Measurements from ENCODE around the gene CST9L.

Gene CST9L

GRCh38 chr20:23528867-23529431 lies 39.3 kb downstream of the CST9L start:
- H3K9me3 ChIP-seq (replicated peaks in 1 of 11), result peaks cover 18 to 29% (median 25%) of the 10 kb centered on the region in 11 experiments
- no peak for TF ChIP-seq Cebpa-rat (IDR thresholded peaks at IDR 0.05)
- H3K9ac ChIP-seq, result no peak overlapping the region
- no peaks in the 10 kb centered on the region for H3K27me3 ChIP-seq
- no peak overlapping the region for H3K4me2 ChIP-seq
- H3K4me3 ChIP-seq, result no peak overlapping the region; a peak in 1 of 20 replicates
- H3K27ac ChIP-seq, result no peak overlapping the region
- H3K4me1 ChIP-seq, result peaks cover 8 to 18% (median 13%) of the 10 kb centered on the region in 10 experiments
- no peaks in the 10 kb centered on the region for H4K20me1 ChIP-seq
- H3K36me3 ChIP-seq, result no peaks in the 10 kb centered on the region

- Histone ChIP-seq H3K4me2 (no peak overlapping the region), H3K36me3 (no peaks in the 10 kb centered on the region), H3K4me3 (no peak overlapping the region), H3K27me3 (no peaks in the 10 kb centered on the region), H3K9ac (no peak overlapping the region), H3K9me3 (replicated peaks in 1 of 11) (peaks cover 18 to 29% (median 25%) of the 10 kb centered on the region in 11 experiments), H3K4me1 (peaks cover 8 to 15% (median 13%) of the 10 kb centered on the region in 10 experiments), H4K20me1 (no peaks in the 10 kb centered on the region), H3K27ac (no peak overlapping the region)
- TF ChIP-seq Cebpa-rat (IDR thresholded peaks at IDR 0.05), result no peak
Measured at GRCh38 chr20:23526850-23527249, 41.4 kb downstream of the CST9L start.

GRCh38 chr20:23524146-23524545 lies 44.1 kb downstream of the CST9L start:
- Histone ChIP-seq H3K4me3 (no peak overlapping the region), H3K9me3 (replicated peaks in 1 of 11) (peaks cover 10 to 20% (median 18%) of the 10 kb centered on the region in 11 experiments), H3K27me3 (no peaks in the 10 kb centered on the region), H3K4me2 (no peak overlapping the region), H3K4me1 (peaks cover 0 to 13% (median 6%) of the 10 kb centered on the region in 10 experiments; a peak in 13 of 20 replicates), H3K9ac (no peak overlapping the region), H3K27ac (no peak overlapping the region), H3K36me3 (no peaks in the 10 kb centered on the region), H4K20me1 (no peaks in the 10 kb centered on the region)
- TF ChIP-seq Cebpa-rat (IDR thresholded peaks at IDR 0.05), result no peak

GRCh38 chr20:23520185-23520584 lies 48.1 kb downstream of the CST9L start:
- Histone ChIP-seq H3K9ac (no peak overlapping the region), H3K4me1 (peaks cover 0 to 13% (median 6%) of the 10 kb centered on the region in 10 experiments; a peak in 13 of 20 replicates), H3K9me3 (replicated peaks in 1 of 11) (no peaks in the 10 kb centered on the region; a peak in 1 of 22 replicates), H4K20me1 (no peaks in the 10 kb centered on the region), H3K4me3 (no peak overlapping the region), H3K4me2 (peak overlapping the region in 10 of 11 experiments; percentile 5 to 62 (median 22); a peak in 14 of 22 replicates), H3K27ac (no peak overlapping the region), H3K36me3 (no peaks in the 10 kb centered on the region), H3K27me3 (no peaks in the 10 kb centered on the region)
- TF ChIP-seq Cebpa-rat (IDR thresholded peaks at IDR 0.05), result no peak

- Histone ChIP-seq H3K27ac (no peak overlapping the region), H3K4me1 (peaks cover 0 to 13% (median 6%) of the 10 kb centered on the region in 10 experiments; a peak in 13 of 20 replicates), H3K4me2 (peak overlapping the region in 1 of 11 experiments; percentile 62; a peak in 3 of 22 replicates), H3K9ac (no peak overlapping the region), H3K36me3 (no peaks in the 10 kb centered on the region), H4K20me1 (no peaks in the 10 kb centered on the region), H3K4me3 (no peak overlapping the region), H3K27me3 (no peaks in the 10 kb centered on the region), H3K9me3 (replicated peaks in 1 of 11) (no peaks in the 10 kb centered on the region; a peak in 1 of 22 replicates)
- no peak for TF ChIP-seq Cebpa-rat (IDR thresholded peaks at IDR 0.05)
Measured at GRCh38 chr20:23519556-23519955, 48.7 kb downstream of the CST9L start.

GRCh38 chr20:23517719-23518118 lies 50.6 kb downstream of the CST9L start:
- Histone ChIP-seq H3K4me1 (peaks cover 1 to 18% (median 10%) of the 10 kb centered on the region in 10 experiments; a peak in 15 of 20 replicates), H3K4me2 (no peak overlapping the region), H3K9ac (no peak overlapping the region), H3K36me3 (no peaks in the 10 kb centered on the region), H3K27ac (no peak overlapping the region), H3K9me3 (replicated peaks in 1 of 11) (no peaks in the 10 kb centered on the region; a peak in 1 of 22 replicates), H3K4me3 (no peak overlapping the region), H4K20me1 (no peaks in the 10 kb centered on the region), H3K27me3 (no peaks in the 10 kb centered on the region)
- no peak for TF ChIP-seq Cebpa-rat (IDR thresholded peaks at IDR 0.05)

- no peak for TF ChIP-seq Cebpa-rat (IDR thresholded peaks at IDR 0.05)
- Histone ChIP-seq H3K36me3 (no peaks in the 10 kb centered on the region), H3K4me1 (peaks cover 5 to 19% (median 13%) of the 10 kb centered on the region in 10 experiments; a peak in 15 of 20 replicates), H3K4me3 (no peak overlapping the region), H3K9ac (no peak overlapping the region), H4K20me1 (no peaks in the 10 kb centered on the region), H3K27me3 (no peaks in the 10 kb centered on the region), H3K4me2 (no peak overlapping the region), H3K9me3 (replicated peaks in 1 of 11) (no peaks in the 10 kb centered on the region; a peak in 1 of 22 replicates), H3K27ac (no peak overlapping the region)
Measured at GRCh38 chr20:23515250-23515939, 52.9 kb downstream of the CST9L start.

- Histone ChIP-seq H3K27ac (no peak overlapping the region), H4K20me1 (no peaks in the 10 kb centered on the region), H3K27me3 (no peaks in the 10 kb centered on the region), H3K4me1 (peaks cover 2 to 14% (median 8%) of the 10 kb centered on the region in 10 experiments; a peak in 17 of 20 replicates), H3K9me3 (replicated peaks in 1 of 11) (no peaks in the 10 kb centered on the region; a peak in 1 of 22 replicates), H3K36me3 (no peaks in the 10 kb centered on the region), H3K4me3 (no peak overlapping the region), H3K9ac (no peak overlapping the region), H3K4me2 (no peak overlapping the region)
- TF ChIP-seq Cebpa-rat (IDR thresholded peaks at IDR 0.05), result no peak
Measured at GRCh38 chr20:23514848-23515247, 53.4 kb downstream of the CST9L start.
